Lower lobe of right lung (tissue), 2 donors: ENCODE measurements around the gene TMEM120A. TPM values are rescaled to one million over a fixed set of nuclear protein-coding genes. Genes with fewer than 3 reads are reported as not detected.
A peak's percentile ranks its signal among the peaks of the same experiment; 100 is the strongest.

Experiments
- ATAC-seq, 2 donors: fragments of 200-7000 bp; cut with Tn5 transposase; one replicate each; pipeline ENCODE4 v1.9.1; 2020 to 2022; ENCODE audit warnings: mild to moderate bottlenecking in 2 of 2, moderate library complexity in 2 of 2
- DNase-seq: peaks from one replicate; pipeline ENCODE4 v3.0.0-alpha.2; 2020
- H3K27ac ChIP-seq: fragments of 200-600 bp; one replicate; pipeline ENCODE4 v1.8.0; 2022
- H3K27me3 ChIP-seq: fragments of 200-600 bp; one replicate; pipeline ENCODE4 v1.8.0; 2022; ENCODE audit warnings: low read depth
- H3K36me3 ChIP-seq: fragments of 200-600 bp; one replicate; pipeline ENCODE4 v1.8.0; 2022; ENCODE audit warnings: mild to moderate bottlenecking
- H3K4me1 ChIP-seq: fragments of 200-600 bp; one replicate; pipeline ENCODE4 v1.8.0; 2022
- H3K4me3 ChIP-seq: fragments of 200-600 bp; one replicate; pipeline ENCODE4 v1.8.0; 2022; ENCODE audit warnings: mild to moderate bottlenecking
- H3K9me3 ChIP-seq: fragments of 200-600 bp; one replicate; pipeline ENCODE4 v1.8.0; 2022
- intact Hi-C: fragments of 100-400 bp; cut with DNase I; formaldehyde crosslinking; loops from one replicate; pipeline ENCODE4 v1.11.0; 2022
- total RNA-seq: library from RNA; stranded (reverse); fragmentation: NEBNext Ultra II Directional; extraction: Animal tissue kit (Norgen Biotek cat#: 25700); gene quantifications from one replicate; pipeline ENCODE4 v1.2.1, GENCODE V29; 2021
- TF ChIP-seq, protein P1 (sequence below): fragments of 200-600 bp; IDR thresholded peaks from one replicate; pipeline ENCODE4 v1.8.0; 2022; ENCODE audit warnings: antibody characterized with exemption, mild to moderate bottlenecking
- donor health status: DM: no; HTN: yes; CAD: no; lungs with severe emphysema.

TMEM120A gene
- total RNA-seq, 1 donor from 2014 or later, result 42.7 TPM

- Histone ChIP-seq H3K27me3 (no peaks in the 10 kb centered on the region), H3K27ac (peak overlapping the region; percentile 54), H3K4me3 (no peak overlapping the region), H3K4me1 (peaks cover 39% of the 10 kb centered on the region), H3K9me3 (no peaks in the 10 kb centered on the region), H3K36me3 (peaks cover 61% of the 10 kb centered on the region)
- intact Hi-C loops, result no loop called here
- ATAC-seq (peak; percentile 58 to 74), DNase-seq (peak; percentile 75)
- TF ChIP-seq, protein P1, sequence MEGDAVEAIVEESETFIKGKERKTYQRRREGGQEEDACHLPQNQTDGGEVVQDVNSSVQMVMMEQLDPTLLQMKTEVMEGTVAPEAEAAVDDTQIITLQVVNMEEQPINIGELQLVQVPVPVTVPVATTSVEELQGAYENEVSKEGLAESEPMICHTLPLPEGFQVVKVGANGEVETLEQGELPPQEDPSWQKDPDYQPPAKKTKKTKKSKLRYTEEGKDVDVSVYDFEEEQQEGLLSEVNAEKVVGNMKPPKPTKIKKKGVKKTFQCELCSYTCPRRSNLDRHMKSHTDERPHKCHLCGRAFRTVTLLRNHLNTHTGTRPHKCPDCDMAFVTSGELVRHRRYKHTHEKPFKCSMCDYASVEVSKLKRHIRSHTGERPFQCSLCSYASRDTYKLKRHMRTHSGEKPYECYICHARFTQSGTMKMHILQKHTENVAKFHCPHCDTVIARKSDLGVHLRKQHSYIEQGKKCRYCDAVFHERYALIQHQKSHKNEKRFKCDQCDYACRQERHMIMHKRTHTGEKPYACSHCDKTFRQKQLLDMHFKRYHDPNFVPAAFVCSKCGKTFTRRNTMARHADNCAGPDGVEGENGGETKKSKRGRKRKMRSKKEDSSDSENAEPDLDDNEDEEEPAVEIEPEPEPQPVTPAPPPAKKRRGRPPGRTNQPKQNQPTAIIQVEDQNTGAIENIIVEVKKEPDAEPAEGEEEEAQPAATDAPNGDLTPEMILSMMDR, result no peak
These were observed 22.2 kb downstream of the TMEM120A start for GRCh38 chr7:75971961-75972763.

DNA sequence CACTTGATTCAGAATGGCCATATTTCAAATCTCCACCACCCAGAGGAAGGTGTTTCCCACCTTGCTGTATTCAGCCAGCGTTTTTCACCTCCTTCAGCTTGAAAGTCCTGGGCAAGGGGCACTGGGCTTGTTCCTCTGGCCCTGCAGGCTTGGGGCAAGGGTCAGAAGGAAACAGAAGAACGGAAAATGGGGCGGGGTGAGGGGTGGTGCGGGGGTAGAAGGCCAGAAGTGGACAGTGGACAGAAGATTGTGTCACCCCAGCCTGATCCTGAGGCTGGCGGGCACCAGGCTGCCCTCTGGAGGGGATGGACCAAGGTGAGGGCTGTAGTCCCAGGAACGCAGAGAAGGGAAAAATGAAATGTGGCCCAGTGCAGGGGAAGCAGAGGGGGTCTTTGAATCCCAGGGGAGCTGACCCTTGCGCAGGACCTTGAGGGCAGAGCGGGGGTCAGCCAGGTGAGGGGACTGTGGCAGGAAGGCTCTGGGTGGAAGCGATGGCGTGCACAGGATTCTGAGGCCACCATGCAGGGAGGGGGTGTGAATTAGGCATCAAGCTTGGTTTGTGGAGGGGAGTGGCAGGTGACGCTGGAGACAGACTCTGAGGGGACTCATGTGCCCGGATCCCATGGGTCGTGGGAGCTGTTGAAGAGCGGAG, 23.0 kb downstream of the TMEM120A start:
- intact Hi-C loops, result no loop called here
- peak overlapping the region; percentile 54 for H3K27ac ChIP-seq
- peaks cover 58% of the 10 kb centered on the region for H3K36me3 ChIP-seq
- ATAC-seq, result no peak
- no peaks in the 10 kb centered on the region for H3K9me3 ChIP-seq
- no peak for DNase-seq
- H3K4me1 ChIP-seq, result peaks cover 45% of the 10 kb centered on the region
- H3K27me3 ChIP-seq, result no peaks in the 10 kb centered on the region
- TF ChIP-seq, protein P1, result no peak
- no peak overlapping the region for H3K4me3 ChIP-seq

DNA sequence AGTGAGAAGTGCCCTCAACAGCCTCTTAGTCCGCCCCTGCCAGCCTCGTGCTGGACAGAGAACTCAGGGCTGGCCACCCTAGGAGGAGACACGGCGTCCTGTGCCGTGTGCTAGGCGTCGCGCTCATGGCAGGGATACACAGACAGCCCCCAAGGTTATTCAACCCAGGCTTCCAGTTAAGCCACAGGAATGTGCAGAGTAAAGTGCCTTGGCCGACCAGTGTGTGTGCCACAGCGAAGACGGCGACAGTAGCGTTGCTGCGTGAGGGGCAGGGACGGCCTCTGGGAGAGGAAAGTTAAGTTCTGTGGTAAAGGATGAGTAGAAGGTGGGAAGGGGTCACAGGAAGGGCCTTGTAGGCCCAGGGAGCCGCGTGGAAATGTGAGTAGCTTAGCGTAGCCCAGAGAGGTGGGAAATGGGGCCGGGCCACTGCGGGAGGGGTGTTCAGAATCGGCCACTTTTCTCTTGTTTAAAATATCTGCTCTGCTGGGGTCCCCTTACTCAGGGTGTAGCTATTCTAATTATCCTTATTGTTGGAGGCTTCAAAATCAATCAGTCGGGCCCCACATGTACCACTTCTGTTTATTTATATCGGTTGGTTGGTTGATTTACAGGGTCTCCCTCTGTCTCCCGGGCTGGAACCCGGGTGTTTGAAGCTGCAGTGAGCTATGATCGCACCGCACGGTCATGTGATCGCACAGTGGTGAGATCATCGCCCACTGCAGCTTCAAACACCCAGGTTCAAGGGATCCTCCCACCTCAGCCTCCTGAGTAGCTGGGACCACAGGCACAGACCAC, 24.5 kb downstream of the TMEM120A start:
- intact Hi-C loops, result no loop called here
- DNase-seq, result no peak
- no peaks in the 10 kb centered on the region for H3K27me3 ChIP-seq
- no peak for ATAC-seq
- no peak overlapping the region for H3K4me3 ChIP-seq
- TF ChIP-seq, protein P1, result no peak
- no peaks in the 10 kb centered on the region for H3K9me3 ChIP-seq
- no peak overlapping the region for H3K27ac ChIP-seq
- H3K36me3 ChIP-seq, result peaks cover 57% of the 10 kb centered on the region
- peaks cover 52% of the 10 kb centered on the region for H3K4me1 ChIP-seq

GRCh38 chr7:75969182-75969581, 25.2 kb downstream of the TMEM120A start:
- no peak for DNase-seq
- Histone ChIP-seq H3K27ac (peak overlapping the region; percentile 79), H3K4me1 (peaks cover 52% of the 10 kb centered on the region), H3K27me3 (no peaks in the 10 kb centered on the region), H3K9me3 (no peaks in the 10 kb centered on the region), H3K36me3 (peaks cover 50% of the 10 kb centered on the region), H3K4me3 (peak overlapping the region; percentile 6)
- no peak for ATAC-seq
- intact Hi-C loops, result no loop called here
- TF ChIP-seq, protein P1, result no peak

- Histone ChIP-seq H3K9me3 (no peaks in the 10 kb centered on the region), H3K36me3 (peaks cover 44% of the 10 kb centered on the region), H3K27me3 (no peaks in the 10 kb centered on the region), H3K4me3 (peak overlapping the region; percentile 12), H3K27ac (peak overlapping the region; percentile 79), H3K4me1 (peaks cover 52% of the 10 kb centered on the region)
- no peak for DNase-seq
- intact Hi-C loops, result no loop called here
- TF ChIP-seq, protein P1, result no peak
- ATAC-seq, result no peak
These were observed 25.8 kb downstream of the TMEM120A start for GRCh38 chr7:75968561-75969001.
